Heart left ventricle (tissue), 13 donors: ENCODE data around the gene FAM120AOS.

Experiments used
- CTCF ChIP-seq, 12 donors: fragments of 200-600 bp; sonication (generic) in 4 of 12; IDR thresholded peaks; one replicate each; pipeline versions ENCODE4 v1.5.0 to v1.8.0; 2018 to 2022; ENCODE audit warnings: antibody characterized with exemption in 12 of 12, mild to moderate bottlenecking in 5 of 12
- POLR2A ChIP-seq, 2 donors: fragments of 450-650 bp; IDR thresholded peaks; one replicate each; pipeline ENCODE4 v1.6.1; 2017; ENCODE audit warnings: antibody characterized with exemption in 2 of 2, mild to moderate bottlenecking in 2 of 2, moderate library complexity in 2 of 2
- donor health status: ischemic (EF 13 %, LVEDD 7.1; RV severe dilation, severe dysfunction).
- donor health status: DM: no; HTN: yes; CAD: no.
- donor health status: DM: no; HTN: no; CAD: no.
- donor health status: ischemic (EF 25% LVEDD 6.9; RV normal size, moderate dysfunction).
- donor health status: ischemic (EF 25% LVEDD 5.7; RV mildly dilated, moderate dysfunction).
- donor health status: ischemic (EF 35%, LVEDD 5.7; RV mildly dilated, moderate dysfunction).
- donor health status: nonischemic (EF 11% LVEDD 7.7; RV severe dilation, severe dysfunction).
- donor health status: DM: yes; HTN: yes; CAD: no.
- donor health status: PGD.
- donor health status: ischemic (EF 29% LVEDD 5.4; RV normal size, mild dysfunction).
- donor health status: nonischemic (EF 23%, LVEDD 6.1; RV moderate dilation, normal function).

- TF ChIP-seq CTCF (IDR thresholded peaks at IDR 0.05) (no peak), POLR2A (IDR thresholded peaks at IDR 0.05) (no peak)
These were observed 34.4 kb downstream of the FAM120AOS start for GRCh38 chr9:93419023-93419422.
